HL-60 (cell line): ENCODE data around the gene PLXNB2.

Source experiments
- DNase-seq, 2 experiments: peaks; one replicate each; pipeline ENCODE4 v3.0.0-alpha.2; 2010 to 2020; ENCODE audit warnings: low read depth in 1 of 2, low spot score in 1 of 2
- H3K27ac ChIP-seq: fragments of 250-450 bp; sonication (Bioruptor Pico); replicated peaks from 2 replicates; pipeline ENCODE4 v1.5.1; 2020; ENCODE audit warnings: mild to moderate bottlenecking, moderate library complexity
- H3K27me3 ChIP-seq: fragments of 250-450 bp; sonication (Bioruptor Pico); 2 replicates; pipeline ENCODE4 v1.5.1; 2021; ENCODE audit warnings: mild to moderate bottlenecking, moderate library complexity; ENCODE audit not compliant: insufficient read depth, poor library complexity, severe bottlenecking
- H3K4me3 ChIP-seq: replicated peaks from 2 replicates; pipeline ENCODE4 v1.5.1; 2011; ENCODE audit warnings: mild to moderate bottlenecking, control low read depth, low read length; ENCODE audit not compliant: insufficient read depth
- CTCF ChIP-seq: IDR thresholded peaks from one replicate; pipeline ENCODE4 v1.5.1; 2011; ENCODE audit warnings: low read length, control low read depth, inconsistent platforms; ENCODE audit not compliant: insufficient read depth
- GABPA ChIP-seq: IDR thresholded peaks from 2 replicates; pipeline ENCODE4 v1.6.1; 2012; ENCODE audit warnings: low read depth
- POLR2AphosphoS5 ChIP-seq: IDR thresholded peaks from 2 replicates; pipeline ENCODE4 v1.6.1; 2012; ENCODE audit warnings: low read depth
- REST ChIP-seq: IDR thresholded peaks from 2 replicates; pipeline ENCODE4 v1.6.1; 2012; ENCODE audit warnings: low read depth; ENCODE audit not compliant: insufficient replicate concordance
- SPI1 ChIP-seq: IDR thresholded peaks from 2 replicates; pipeline ENCODE4 v1.6.1; 2012; ENCODE audit warnings: low read depth, mild to moderate bottlenecking, borderline replicate concordance

Gene PLXNB2

GRCh38 chr22:50342651-50343540 is 35.5 kb upstream of the PLXNB2 start, which contains the start of gene PPP6R2:
TSS of gene PPP6R2 (plus strand) at chr22:50343327. CDS start at chr22:50393909, 50,582 bp downstream.
- Histone ChIP-seq H3K27ac (peak within 1 kb of the TSS; percentile 58), H3K4me3 (peak within 1 kb of the TSS; percentile 78), H3K27me3 (no peaks in the 10 kb centered on the region)
- DNase-seq: peak; percentile 49 to 64
- TF ChIP-seq POLR2AphosphoS5 (0 out of 2 replicates have a peak, but pooled peaks have one; percentile 20), SPI1 (no peak)

DNA sequence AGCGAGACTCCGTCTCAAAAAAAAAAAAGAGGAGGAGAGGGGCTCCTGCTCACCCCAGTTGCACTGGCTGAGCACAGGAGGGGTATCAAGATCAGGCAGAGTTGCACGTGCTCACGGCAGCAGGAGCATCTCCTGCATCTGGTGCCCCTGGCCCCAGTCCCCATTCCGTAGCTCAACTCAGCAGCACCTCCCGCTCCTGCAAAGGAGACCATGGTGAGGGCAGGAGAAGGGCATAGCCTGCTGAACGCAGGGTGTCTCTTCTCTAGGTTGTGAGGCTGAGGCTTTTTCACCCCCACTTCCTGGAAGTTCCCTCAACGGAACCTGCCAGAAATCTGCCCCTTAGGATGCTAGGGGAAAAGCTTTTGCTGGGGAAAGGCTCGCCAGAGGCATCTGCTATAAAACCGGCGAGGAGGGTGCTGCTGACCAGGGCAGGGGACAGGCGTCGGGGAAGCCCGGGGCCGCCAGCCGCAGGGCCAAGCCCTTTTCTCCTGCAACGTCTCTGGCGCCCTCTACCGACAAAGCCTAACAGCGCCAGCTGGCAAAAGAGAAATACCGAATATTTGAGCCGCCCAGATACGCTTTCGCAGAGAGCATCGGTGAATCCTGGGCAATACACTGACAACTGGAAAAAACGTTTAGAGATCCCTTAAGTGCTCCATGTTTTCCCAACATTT is 34.7 kb upstream of the PLXNB2 start:
- H3K4me3 ChIP-seq: peak overlapping the region; percentile 78
- peak; percentile 45 to 90 for DNase-seq
- H3K27ac ChIP-seq: peak overlapping the region; percentile 58
- no peak for TF ChIP-seq REST
- peak; percentile 94 for TF ChIP-seq CTCF
- no peaks in the 10 kb centered on the region for H3K27me3 ChIP-seq

GRCh38 chr22:50339945-50340879 is 32.8 kb upstream of the PLXNB2 start:
- Histone ChIP-seq H3K27ac (no peak overlapping the region), H3K4me3 (no peak overlapping the region), H3K27me3 (no peaks in the 10 kb centered on the region)
- TF ChIP-seq GABPA: no peak
- no peak for TF ChIP-seq POLR2AphosphoS5
- no peak for TF ChIP-seq CTCF
- no peak for TF ChIP-seq REST
- no peak for TF ChIP-seq SPI1
- peak in 1 of 2 experiments; percentile 14 for DNase-seq
